GM20431 (cell line): ENCODE measurements around the gene NANS.
"Not testable (repeated sequence)": the region's sequence is repeated elsewhere in the genome, so short reads cannot be mapped to it uniquely, and the experiment has no call there.

ENCODE experiments used
- in situ Hi-C: fragments of 300-500 bp; cut with MseI, MboI; formaldehyde crosslinking; loops from one replicate; pipeline ENCODE4 v1.15.0; 2020; ENCODE audit warnings: low sequenced_read_pairs; ENCODE audit not compliant: unreplicated experiment

NANS gene

DNA sequence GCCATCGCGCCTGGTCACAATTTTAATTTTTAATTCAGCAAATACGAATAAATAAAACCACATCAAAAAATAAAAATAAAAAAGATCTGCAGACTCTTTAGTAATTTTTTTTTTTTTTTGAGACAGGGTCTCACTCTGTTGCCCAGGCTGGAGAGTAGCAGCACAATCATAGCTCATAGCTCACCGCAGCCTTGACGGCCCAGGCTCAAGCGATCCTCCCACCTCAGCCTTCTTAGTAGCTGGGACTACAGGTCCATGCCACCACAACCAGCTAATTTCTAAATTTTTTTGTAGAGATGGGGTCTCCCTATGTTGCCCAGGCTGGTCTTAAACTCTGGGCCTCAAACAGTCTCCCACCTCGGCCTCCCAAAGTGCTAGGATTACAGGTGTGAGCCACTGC, 14.2 kb downstream of the NANS start:
- in situ Hi-C loops, result loop anchor here (10.0 kb wide), 1 partner anchor 184 kb away; the partner anchor contains the start of gene TBC1D2

DNA sequence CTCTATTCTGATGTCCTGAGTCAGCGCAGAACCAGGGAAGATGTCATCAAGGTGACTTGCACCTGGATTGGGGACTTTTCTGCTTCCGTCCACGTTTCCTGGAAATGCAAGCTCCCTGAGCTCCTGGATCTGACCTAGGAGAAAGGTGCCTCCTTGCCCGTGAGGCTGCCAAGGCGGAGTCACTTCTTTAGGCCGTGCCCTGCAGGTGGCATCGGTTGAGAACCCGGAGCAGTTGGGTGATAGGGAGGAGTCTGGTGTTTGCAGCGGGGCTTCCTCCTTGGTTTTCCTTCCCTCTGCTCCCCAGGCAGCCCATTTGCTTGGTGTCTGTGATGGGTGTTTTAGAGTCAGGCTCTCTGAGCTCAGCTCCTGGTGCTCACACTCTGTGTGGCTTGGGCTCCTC, 15.2 kb downstream of the NANS start:
- in situ Hi-C loops, result loop anchor here (10.0 kb wide), 1 partner anchor 183 kb away; the partner anchor contains the start of gene TBC1D2

- in situ Hi-C loops, result loop anchor here (10.0 kb wide), 1 partner anchor 180 kb away; the partner anchor contains the start of gene TBC1D2
Observed at GRCh38 chr9:98074115-98074990, 17.8 kb downstream of the NANS start.

- in situ Hi-C loops, result loop anchor here (10.0 kb wide), 1 partner anchor 179 kb away; the partner anchor contains the start of gene TBC1D2
Observed at GRCh38 chr9:98075332-98075805, 18.8 kb downstream of the NANS start.

DNA sequence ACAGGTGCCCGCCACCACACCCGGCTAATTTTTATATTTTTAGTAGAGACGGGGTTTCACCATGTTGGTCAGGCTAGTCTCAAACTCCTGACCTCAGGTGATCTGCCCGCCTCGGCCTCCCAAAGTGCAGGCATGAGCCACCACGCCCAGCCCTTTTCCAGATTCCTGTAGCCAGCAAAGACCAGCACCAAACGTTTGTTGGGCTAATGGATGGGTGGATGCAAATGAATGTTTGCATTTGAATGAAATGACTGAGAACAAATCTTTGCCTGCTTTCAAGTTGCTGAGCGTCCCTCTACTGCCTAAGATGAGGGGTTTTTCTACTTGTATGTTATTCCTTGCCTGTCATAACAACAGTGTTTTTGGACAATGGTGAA, 20.0 kb downstream of the NANS start:
- in situ Hi-C loops, result loop anchor here (10.0 kb wide), 1 partner anchor 178 kb away; the partner anchor contains the start of gene TBC1D2

GRCh38 chr9:98078895-98079294, 22.4 kb downstream of the NANS start:
- in situ Hi-C loops, result loop anchor here (10.0 kb wide), 1 partner anchor 176 kb away; the partner anchor contains the start of gene TBC1D2

DNA sequence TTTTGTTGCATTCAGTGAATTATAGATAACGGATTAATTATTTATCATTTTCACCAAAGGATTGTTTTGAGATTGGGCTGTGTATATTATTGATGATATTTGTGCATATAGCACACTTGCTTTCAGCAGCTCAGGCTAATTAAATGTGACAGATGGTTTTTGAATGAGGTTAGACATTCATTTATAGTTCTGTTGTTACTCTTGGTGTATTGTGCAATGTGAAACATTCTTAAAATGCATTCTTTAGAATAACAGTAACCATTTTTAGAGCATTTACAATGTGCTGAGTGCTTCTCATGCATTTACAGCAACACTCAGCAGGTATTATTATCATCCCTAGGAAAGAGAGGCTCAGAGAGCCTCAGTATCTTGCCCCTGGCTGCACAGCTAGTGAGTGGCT, 23.8 kb downstream of the NANS start:
- in situ Hi-C loops, result no loop called here

DNA sequence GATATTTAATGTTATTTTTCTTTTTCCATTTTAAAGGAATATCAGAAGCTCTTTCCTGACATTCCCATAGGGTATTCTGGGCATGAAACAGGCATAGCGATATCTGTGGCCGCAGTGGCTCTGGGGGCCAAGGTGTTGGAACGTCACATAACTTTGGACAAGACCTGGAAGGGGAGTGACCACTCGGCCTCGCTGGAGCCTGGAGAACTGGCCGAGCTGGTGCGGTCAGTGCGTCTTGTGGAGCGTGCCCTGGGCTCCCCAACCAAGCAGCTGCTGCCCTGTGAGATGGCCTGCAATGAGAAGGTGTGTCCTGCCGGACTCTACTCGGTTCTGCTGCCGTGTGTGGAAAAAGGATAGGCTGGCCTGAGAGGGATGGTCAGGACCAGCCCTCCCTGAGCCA, 24.2 kb downstream of the NANS start:
- in situ Hi-C loops, result no loop called here

DNA sequence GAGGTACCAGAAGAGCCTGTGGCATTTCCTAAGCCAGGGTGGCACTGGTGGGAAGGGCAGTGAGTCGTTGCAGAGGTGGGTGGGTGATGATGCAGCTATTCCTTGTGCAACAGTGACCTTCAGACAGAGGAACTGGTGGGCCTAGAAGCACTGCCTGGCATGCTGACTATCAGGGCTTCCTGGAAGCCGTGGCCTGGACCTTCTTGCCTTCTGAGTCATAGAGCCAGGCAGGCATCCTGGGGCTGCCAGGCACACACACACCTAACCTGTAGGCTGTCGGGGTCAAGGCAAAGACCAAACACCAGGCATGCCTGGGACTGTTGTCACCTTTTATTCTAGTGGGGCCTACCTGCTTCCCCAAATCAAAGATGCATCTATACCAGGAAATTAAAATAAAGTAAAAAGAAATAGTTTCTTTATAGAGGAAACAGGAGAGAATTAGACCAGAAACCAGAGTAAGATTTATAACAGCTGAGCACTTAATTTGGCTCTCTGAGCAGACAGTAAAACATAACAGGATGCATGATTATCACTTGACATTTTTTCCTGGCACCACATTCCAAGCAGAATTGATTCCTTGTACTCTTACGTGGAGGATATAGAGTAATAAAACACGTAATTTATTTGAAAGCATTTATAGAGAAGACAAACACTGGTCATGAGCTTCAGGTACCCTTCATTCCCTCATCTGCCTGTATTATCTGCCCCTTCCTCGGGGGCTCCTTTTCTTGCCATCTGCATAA, 25.1 kb downstream of the NANS start:
- in situ Hi-C loops, result no loop called here

- in situ Hi-C loops, result no loop called here
Observed at GRCh38 chr9:98083061-98083501, 26.5 kb downstream of the NANS start.

GRCh38 chr9:98083566-98084183, 27.1 kb downstream of the NANS start:
- in situ Hi-C loops, result no loop called here

DNA sequence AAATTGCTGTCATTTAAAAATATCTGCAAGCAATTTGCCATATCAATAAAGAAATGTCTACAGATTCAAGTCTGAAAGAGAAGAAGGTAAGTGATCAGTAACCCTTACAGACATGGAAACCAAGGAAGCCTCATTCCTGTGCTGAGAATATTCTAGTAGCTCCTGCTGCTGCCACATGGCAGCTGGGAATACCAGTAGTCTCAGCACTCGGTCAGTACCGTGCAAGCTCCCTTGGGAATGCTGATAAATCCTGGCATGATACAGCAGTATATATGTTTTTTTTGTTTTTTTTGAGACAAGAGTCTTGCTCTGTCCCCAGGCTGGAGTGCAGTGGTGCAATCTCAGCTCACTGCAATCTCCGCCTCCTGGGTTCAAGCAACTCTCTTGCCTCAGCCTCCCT, 27.9 kb downstream of the NANS start:
- in situ Hi-C loops, result no loop called here

GRCh38 chr9:98085058-98085457, 28.5 kb downstream of the NANS start:
- in situ Hi-C loops, result no loop called here

DNA sequence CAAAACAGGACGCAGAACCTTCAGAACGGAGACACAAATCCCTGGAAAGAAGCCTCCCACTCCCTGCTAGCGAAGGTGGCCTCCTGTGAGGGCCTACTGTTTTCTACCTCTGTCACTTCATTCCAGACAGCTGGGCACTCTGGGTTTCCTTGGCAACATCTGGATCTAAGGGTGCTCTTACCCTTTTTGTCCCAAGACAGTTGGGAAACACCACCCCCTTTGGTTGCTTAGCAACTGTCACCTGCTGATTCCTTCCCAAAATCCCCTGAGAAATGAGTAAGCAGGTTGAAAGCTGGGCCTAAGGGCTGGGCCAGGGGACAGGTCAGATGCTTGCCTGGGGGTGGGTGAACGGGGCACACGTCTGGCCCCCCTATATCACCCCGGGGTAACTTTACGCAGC, 29.4 kb downstream of the NANS start:
- in situ Hi-C loops, result no loop called here

DNA sequence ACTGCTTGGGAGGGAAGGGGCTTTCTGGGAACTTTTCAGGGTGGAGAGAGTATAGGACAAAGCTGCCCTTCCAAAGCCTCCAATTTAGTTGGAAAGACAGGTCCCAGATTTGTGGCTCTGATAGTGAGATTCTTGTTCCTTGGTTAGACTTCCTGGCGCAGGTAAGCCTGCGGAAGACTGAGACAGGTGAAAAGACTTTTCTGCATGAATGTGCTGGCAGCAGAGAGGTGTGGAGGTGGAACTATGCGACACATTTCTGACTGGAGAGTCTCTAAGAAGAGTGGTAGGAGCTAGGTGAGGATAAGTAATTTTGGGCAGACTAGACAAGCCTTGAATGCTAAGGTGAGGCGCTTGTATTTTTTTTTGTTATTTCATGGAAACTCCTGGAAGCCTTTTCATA, 29.9 kb downstream of the NANS start:
- in situ Hi-C loops, result no loop called here

DNA sequence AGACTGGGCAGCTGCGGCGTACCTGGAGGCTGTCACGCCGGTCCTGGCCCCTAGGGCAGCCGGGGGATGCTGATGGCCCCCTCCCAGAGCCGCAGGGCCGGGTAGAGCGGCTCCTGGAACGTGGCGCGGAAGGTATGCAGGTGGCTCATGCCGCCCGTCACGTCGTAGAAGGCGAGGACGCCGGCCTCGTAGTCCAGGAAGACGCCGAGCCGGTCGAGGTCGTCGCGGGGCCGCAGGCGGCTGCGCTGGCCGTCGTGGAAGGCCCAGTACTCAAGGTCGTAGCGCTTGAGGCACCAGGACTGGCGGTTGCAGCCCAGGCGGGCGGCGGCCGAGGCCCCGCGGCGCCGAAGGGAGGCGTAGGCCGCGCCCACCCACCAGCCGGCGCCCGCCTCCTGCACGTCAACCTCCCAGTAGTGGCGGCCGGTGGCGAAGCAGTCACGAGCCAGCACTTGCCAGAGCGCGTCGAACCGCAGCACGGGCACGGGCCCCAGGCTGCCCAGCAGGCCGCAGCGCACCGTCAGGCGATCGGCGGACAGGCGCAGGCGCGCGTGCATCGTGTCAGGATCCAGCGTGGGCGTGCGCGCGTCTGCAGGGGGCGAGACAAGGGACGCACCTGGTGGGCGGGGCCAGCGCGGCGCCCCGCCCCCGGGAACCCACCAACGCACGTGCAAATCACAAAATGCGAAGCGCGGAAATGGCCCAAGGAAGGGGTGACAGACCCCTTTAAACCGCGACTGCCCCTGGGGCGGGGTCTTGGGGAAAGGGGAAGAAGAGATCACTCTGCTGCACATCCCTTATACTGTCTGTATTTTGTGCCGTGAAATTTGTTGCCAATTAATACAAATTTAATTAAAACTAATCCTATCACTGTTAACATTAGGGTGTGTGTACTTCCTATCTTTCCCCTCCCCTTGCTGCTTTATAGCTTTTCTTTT, 31.2 kb downstream of the NANS start:
- in situ Hi-C loops, result no loop called here

GRCh38 chr9:98090674-98091073, 34.1 kb downstream of the NANS start:
- in situ Hi-C loops, result not testable (repeated sequence)

- in situ Hi-C loops, result no loop called here
Observed at GRCh38 chr9:98091735-98092612, 35.4 kb downstream of the NANS start.
